ENCODE results near the gene THYN1.
"Not testable (repeated sequence)": the region's sequence is repeated elsewhere in the genome, so short reads cannot be mapped to it uniquely, and the experiment has no call there.

Gene THYN1

GRCh38 chr11:134273317-134273712 lies 20.2 kb upstream of the THYN1 start:
- DNase-seq = no peak

DNA sequence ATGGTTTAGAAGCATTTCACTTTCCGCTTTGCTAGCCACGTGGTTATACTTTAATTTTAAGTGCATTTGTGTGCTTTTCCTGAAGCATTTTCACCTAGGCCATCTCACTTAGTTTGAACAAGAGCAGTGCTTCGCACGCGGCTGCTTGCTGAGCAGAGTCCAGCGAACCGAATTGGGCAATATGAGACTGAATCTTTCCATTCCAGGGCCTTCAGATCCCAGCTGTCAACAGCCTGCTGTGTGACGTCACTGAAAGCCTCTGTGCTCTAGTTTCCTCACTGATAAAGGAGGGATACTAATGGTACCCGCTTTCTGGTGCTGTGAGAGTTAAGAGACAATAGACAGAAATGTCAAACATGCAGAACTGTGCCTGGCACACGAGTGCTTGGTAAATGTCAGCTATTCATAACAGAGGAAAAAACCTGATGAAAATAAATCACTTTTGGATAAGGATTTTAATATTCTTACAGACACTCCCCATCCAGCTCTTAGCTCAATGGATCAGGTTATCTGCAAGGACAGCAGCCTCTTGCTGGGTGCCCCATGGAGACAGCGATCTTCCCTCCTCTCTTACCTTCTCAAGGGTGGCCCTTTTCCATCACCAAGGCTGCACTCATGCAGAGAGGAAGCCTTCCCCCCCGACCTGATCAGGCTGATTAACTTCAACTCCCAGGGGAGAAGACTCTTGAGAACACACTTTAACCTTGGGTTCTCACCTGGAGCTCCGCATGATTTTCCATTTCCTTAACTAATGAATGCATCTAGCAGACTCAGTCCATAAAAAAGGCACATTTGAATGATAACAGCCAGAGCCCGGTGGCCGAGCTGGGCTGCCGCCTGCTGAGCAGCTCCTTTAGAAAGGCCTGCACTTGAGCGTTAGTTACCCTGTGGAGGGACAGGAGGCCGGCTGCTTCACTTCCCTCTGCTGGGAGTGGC lies 19.5 kb upstream of the THYN1 start:
- peak; percentile 64 for DNase-seq

- no peak for DNase-seq
These were observed 18.8 kb upstream of the THYN1 start for GRCh38 chr11:134271978-134272377.

DNA sequence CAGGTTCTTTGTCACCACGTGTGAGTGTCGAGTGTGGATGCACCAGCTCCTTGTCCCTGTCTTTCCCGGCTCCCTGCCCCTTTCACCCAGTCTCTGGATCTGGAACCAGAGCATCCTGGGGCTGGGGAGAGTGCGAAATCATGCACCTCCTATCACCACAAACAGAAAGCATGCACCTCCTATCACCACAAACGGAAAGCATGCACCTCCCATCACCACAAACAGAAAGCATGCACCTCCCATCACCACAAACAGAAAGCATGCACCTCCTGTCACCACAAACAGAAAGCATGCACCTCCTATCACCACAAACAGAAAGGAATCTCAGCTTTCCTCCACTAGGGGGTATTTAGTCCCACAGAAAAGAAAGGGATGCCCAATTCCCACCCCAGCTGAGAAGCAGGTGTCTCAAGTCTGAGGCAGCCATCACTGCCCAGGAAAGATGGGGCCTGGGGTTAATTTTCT lies 17.1 kb upstream of the THYN1 start:
- peak; percentile 35 for DNase-seq

DNA sequence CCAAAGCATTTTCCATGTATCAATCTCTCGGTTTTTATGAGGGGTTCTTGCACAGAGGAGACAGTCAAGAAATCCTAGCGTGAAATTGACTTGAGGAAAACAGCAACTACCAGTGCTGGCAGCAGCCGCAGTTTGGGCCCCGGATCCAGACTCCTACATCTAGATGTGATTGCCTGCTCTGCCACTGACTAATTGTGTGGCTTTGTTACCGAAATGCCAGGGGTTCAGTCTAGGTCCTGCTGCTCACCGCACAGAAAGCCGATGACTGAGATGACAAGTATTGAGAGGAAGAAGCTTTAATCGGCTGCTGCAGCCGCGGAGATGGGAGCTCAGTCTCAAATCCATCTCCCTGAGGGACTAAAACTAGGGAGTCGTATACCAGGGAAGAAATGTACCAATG lies 14.8 kb upstream of the THYN1 start:
- no peak for DNase-seq

DNA sequence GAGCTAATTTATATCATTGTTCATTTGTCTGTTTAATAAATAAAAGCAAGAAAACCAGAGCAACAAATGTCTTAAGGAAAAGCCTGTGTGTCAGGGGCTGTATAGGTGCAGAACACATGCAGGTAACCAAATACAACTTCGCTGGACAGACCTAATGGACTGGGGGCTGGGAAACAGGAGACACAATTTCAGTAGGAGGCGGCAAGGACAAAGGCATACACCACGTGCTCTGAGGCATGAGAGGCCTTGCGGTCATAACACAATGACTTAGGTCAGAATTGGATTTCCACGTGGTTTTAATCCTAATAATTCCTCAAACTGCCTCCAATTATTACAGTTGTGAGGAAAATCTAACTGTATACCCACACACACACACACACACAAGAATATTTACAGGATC lies 14.3 kb upstream of the THYN1 start:
- no peak for DNase-seq

DNA sequence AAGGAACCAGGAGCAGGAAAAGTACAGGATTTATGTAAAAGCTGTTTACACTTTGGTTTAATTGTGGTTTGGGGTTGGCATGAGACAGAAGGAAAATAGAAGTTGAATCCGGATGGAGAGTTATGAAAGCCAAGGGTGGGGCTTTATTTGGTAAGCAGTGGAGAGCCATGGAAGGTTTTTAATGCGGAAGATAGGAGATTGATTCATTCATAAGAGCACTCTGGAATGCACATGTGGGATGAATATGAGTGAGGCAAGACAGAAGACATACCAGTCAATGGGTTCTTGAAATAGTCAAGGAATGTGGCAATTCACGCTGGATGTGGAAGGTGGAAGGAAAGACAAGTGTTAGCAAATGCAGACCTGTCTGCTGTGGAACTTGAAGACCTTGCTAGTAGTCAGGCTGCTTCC lies 13.7 kb upstream of the THYN1 start:
- DNase-seq = no peak

DNA sequence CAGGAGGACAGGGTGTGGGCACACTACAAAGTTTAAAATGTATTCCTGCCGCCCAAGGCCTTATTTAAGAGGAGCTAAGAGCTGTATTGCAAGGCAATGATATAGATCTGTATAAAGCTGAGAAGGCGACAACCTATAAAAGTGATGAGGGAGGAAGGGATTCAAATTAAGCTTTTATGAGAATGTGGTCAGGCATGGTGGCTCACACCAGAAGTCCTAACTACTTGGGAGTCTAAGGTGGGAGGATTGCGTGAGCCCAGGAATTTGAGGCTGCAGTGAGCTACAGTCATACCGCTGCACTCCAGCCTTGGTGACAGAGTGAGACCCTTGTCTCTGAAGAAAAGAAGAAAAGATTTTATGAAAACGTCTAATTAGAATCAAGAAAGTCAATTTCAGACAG lies 13.3 kb upstream of the THYN1 start:
- DNase-seq = no peak

DNA sequence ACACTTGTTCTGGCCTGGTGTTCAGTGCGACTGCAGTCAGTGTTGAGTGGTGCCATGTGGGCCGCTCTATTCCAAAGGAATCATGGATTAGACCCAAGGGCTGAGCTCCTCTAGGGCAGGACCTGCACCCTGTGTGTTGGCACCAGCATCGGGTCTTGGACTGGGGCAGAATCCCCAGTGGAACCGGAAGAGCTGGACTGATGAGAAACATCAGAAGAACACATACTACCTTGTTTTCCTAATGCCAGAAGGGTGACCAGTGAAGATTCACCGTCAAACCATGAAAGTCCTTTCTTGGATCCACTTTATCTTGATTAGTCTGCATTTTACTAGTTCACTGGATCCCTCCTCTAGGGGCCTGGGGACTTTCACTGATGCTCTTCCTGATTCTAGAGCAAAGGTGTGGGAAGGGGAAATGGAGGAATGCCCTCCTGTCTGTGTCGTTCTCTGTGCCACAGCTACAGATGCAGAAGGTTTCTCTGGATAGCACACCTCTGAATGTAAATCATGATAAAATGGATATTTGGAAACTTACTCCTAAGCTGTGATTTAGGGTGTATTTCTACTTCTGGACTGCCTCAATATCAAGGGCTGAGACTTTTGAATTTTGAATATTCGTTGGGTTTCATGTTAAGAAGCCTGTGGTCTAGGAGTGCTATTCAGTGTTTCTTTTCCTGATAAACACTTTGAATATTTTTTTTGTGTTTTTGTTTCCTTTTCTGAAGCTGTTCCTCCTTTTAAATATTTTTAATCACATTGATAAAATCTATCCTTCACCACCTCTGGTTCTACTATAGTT lies 12.0 kb upstream of the THYN1 start:
- DNase-seq = no peak

GRCh38 chr11:134261626-134262488 lies 8.7 kb upstream of the THYN1 start:
- peak; percentile 15 for DNase-seq

DNA sequence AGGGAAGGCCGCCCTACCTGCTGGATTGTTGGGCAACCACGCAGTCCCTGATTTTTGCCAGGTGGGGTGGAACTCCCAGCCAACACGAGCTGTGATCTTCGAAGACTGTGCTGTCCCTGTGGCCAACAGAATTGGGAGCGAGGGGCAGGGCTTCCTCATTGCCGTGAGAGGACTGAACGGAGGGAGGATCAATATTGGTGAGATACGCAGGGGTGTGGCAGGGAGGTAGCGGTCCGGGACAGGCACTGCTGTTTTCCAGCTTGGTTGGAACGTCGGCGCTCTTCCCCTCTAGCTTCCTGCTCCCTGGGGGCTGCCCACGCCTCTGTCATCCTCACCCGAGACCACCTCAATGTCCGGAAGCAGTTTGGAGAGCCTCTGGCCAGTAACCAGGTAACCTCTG lies 7.8 kb upstream of the THYN1 start:
- DNase-seq = no peak

- DNase-seq = no peak
These were observed 7.4 kb upstream of the THYN1 start for GRCh38 chr11:134260503-134260902.

DNA sequence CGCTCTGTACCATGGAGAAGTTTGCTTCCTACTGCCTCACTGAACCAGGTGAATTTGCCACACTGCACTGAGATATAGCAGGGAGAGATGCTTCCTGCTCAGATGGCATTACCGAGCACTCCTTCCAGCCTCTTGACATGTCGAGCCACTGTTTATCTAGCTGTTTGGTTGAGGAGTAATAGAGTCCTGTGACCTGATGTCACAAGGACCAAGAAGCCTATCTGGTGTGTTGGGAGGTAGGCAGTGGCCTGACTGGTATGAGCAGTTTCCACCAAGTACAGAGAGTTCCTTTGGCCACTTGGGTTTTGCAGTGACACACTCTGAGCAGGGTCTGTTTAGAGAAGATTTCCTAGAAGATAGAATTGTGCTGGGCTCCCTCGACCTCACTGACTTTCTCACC lies 5.4 kb upstream of the THYN1 start:
- no peak for DNase-seq

- DNase-seq = no peak
These were observed 3.9 kb upstream of the THYN1 start for GRCh38 chr11:134257101-134257500.

DNA sequence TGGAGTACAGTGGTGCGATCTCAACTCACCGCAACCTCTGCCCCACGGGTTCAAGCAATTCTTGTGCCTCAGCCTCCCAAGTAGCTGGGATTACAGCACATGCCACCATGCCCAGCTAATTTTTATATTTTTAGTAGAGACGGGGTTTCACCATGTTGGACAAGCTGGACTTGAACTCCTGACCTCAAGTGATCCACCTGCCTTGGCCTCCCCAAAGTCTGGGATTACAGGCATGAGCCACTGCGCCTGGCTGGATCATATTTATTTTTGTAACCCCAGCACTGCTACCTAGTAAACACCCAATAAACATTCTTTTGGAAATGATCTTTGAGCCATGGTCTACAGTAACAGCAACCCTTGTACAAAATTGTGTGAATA lies 2.0 kb upstream of the THYN1 start:
- not testable (repeated sequence) for DNase-seq

DNA sequence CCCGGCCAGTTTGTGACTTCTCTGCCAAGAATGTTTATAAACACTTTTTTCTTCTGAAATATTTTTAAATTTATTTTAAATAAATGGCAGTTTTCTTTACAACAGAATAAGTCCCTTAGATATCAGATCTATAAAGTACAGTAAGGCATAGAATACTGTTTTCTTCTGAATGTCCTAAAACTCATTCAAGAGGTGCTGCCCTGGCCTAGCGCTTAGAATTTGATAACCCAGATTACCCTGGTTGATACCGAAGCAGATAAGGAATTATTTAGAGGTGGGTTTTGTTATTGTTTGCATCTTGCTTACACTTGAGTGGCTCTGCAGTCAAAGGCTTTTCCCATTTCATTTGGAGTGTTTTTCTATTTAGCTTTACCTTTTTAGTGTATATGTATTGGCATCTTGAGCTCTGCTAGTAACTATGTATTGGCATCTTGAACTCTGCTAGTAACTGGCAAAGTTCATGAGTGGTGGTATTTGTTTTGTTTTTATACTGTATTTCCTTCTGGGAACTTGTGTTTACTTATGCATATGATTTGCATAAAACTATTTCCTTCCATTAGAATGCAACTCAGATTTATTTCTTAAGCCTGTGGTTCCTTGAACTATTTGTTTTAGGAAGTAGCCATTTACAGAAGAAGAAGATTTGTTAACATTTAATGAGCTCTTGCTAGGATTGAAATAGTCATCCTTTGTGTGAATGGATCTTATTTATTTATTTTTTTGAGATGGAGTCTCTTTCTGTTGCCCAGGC lies 1.5 kb upstream of the THYN1 start:
- no peak for DNase-seq

DNA sequence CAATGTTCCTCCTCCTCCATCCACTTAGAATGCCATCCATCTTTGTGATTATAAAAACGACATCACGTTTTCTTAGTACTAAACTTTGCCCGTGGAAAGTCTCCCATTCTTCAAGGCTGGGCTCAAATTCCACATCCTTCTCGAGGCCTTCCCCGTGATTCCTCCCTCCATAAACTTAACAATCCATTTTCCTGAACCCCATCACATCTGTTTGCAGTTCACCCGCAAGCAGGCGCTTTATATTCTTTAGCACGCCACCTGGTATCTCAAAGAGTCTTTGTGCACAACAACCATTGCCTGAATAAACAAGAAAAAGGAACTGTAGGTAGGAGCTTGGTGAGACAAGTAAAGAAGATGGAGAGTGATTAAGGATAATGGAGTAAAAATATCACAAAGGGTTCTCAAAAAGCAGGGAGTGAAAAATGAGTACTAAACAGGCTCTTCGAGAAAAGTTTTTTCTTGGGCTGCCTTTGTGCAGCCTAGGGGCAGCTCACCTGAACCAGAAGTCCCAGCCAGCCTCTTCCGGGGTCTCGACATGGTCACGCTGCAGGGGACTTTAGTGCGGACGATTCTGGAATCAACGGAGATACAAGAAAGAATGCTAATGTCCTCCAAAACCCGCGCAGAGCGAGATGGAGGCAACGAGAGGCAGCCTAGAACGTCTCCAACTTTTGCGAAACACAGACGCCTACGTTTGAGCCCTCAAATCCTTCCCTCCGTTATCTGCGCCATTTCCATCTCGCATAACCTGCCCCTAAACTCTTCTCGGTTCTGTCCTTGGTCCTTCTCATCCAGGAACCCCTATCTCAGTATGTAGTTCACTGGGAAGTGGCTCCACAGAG lies 585 bp downstream of the THYN1 start:
- DNase-seq = peak; percentile 48

GRCh38 chr11:134250675-134251074 lies 2.5 kb downstream of the THYN1 start:
- no peak for DNase-seq

DNA sequence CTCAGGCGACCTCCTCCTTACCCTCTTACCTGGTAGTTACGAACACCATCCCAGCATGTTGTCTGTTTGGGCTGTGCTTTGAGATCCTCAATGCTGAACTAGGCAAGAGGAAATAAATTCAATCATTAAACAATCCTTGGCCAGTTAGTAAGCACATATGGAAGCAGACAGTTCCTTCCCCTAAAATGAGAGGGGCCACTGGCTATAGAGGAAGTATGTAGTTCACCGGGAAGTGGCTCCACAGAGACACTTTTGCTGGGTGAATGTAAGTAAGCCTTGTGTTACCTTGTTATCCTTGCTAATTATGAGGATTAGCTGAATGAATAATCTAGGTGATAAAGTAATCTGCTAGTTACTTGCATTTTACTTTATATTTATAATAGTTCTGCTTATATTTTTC lies 2.9 kb downstream of the THYN1 start:
- DNase-seq = no peak

GRCh38 chr11:134248910-134249480 lies 4.2 kb downstream of the THYN1 start:
- DNase-seq = no peak

GRCh38 chr11:134246678-134247077 lies 6.5 kb downstream of the THYN1 start:
- no peak for DNase-seq

Data from NCI-H345 (cell line).